Duodenal mucosa (tissue), 2 donors: ENCODE measurements around the gene SLC1A4.

Experiments
- H3K27ac ChIP-seq: one replicate; pipeline ENCODE4 v1.7.0; 2013; ENCODE audit warnings: low read depth, low read length
- H3K27me3 ChIP-seq, 2 donors: one replicate each; pipeline ENCODE4 v1.7.0; 2013; ENCODE audit warnings: low read length in 2 of 2, control low read depth in 1 of 2; ENCODE audit not compliant: insufficient read depth in 2 of 2, control insufficient read depth in 1 of 2
- H3K36me3 ChIP-seq, 2 donors: one replicate each; pipeline ENCODE4 v1.7.0; 2013; ENCODE audit warnings: low read length in 2 of 2, control low read depth in 1 of 2; ENCODE audit not compliant: insufficient read depth in 2 of 2, control insufficient read depth in 1 of 2
- H3K4me1 ChIP-seq, 2 donors: one replicate each; pipeline ENCODE4 v1.7.0; 2013; ENCODE audit warnings: low read length in 2 of 2, control low read depth in 1 of 2; ENCODE audit not compliant: insufficient read depth in 2 of 2, control insufficient read depth in 1 of 2
- H3K4me3 ChIP-seq, 2 donors: one replicate each; pipeline ENCODE4 v1.7.0; 2013; ENCODE audit warnings: low read length in 2 of 2, low read depth in 1 of 2
- H3K9ac ChIP-seq, 2 donors: one replicate each; pipeline ENCODE4 v1.7.0; 2013; ENCODE audit warnings: low read length in 2 of 2, low read depth in 1 of 2
- H3K9me3 ChIP-seq, 2 donors: one replicate each; pipeline ENCODE4 v1.7.0; 2013; ENCODE audit warnings: low read length in 2 of 2, control low read depth in 1 of 2; ENCODE audit not compliant: control insufficient read depth in 1 of 2

The SLC1A4 gene

GRCh38 chr2:65021709-65022108 is 32.5 kb downstream of the SLC1A4 start:
- Histone ChIP-seq H3K36me3 (peaks cover 20 to 54% of the 10 kb centered on the region in 2 donors), H3K9me3 (no peaks in the 10 kb centered on the region), H3K4me3 (no peak overlapping the region), H3K27ac (no peak overlapping the region), H3K4me1 (no peaks in the 10 kb centered on the region), H3K9ac (no peak overlapping the region), H3K27me3 (no peaks in the 10 kb centered on the region)

GRCh38 chr2:65022189-65022588 is 33.0 kb downstream of the SLC1A4 start:
- H3K9ac ChIP-seq: no peak overlapping the region
- no peaks in the 10 kb centered on the region for H3K4me1 ChIP-seq
- H3K4me3 ChIP-seq: no peak overlapping the region
- H3K27me3 ChIP-seq: no peaks in the 10 kb centered on the region
- peaks cover 20 to 54% of the 10 kb centered on the region in 2 donors for H3K36me3 ChIP-seq
- no peak overlapping the region for H3K27ac ChIP-seq
- no peaks in the 10 kb centered on the region for H3K9me3 ChIP-seq

- Histone ChIP-seq H3K27ac (no peak overlapping the region), H3K4me3 (no peak overlapping the region), H3K4me1 (no peaks in the 10 kb centered on the region), H3K27me3 (no peaks in the 10 kb centered on the region), H3K36me3 (peaks cover 12 to 41% of the 10 kb centered on the region in 2 donors), H3K9ac (no peak overlapping the region), H3K9me3 (no peaks in the 10 kb centered on the region)
Observed at GRCh38 chr2:65023742-65024141, 34.5 kb downstream of the SLC1A4 start.

GRCh38 chr2:65024149-65024829 is 35.1 kb downstream of the SLC1A4 start:
- H3K36me3 ChIP-seq: peaks cover 11 to 36% of the 10 kb centered on the region in 2 donors
- H3K27me3 ChIP-seq: no peaks in the 10 kb centered on the region
- no peak overlapping the region for H3K4me3 ChIP-seq
- H3K27ac ChIP-seq: no peak overlapping the region
- H3K9ac ChIP-seq: no peak overlapping the region
- H3K9me3 ChIP-seq: no peaks in the 10 kb centered on the region
- H3K4me1 ChIP-seq: no peaks in the 10 kb centered on the region

GRCh38 chr2:65025453-65026123 is 36.4 kb downstream of the SLC1A4 start:
- H3K27me3 ChIP-seq: no peaks in the 10 kb centered on the region
- H3K9me3 ChIP-seq: no peaks in the 10 kb centered on the region
- H3K9ac ChIP-seq: no peak overlapping the region
- no peak overlapping the region for H3K4me3 ChIP-seq
- H3K4me1 ChIP-seq: peaks cover 2 to 8% of the 10 kb centered on the region in 2 donors
- no peak overlapping the region for H3K27ac ChIP-seq
- H3K36me3 ChIP-seq: peaks cover 11 to 26% of the 10 kb centered on the region in 2 donors

- no peaks in the 10 kb centered on the region for H3K9me3 ChIP-seq
- H3K4me3 ChIP-seq: no peak overlapping the region
- no peak overlapping the region for H3K9ac ChIP-seq
- peaks cover 7 to 13% of the 10 kb centered on the region in 2 donors for H3K4me1 ChIP-seq
- no peak overlapping the region for H3K27ac ChIP-seq
- peaks cover 8 to 20% of the 10 kb centered on the region in 2 donors for H3K36me3 ChIP-seq
- H3K27me3 ChIP-seq: no peaks in the 10 kb centered on the region
Observed at GRCh38 chr2:65026154-65026553, 37.0 kb downstream of the SLC1A4 start.

- Histone ChIP-seq H3K27me3 (no peaks in the 10 kb centered on the region), H3K27ac (no peak overlapping the region), H3K36me3 (peaks cover 1 to 13% of the 10 kb centered on the region in 2 donors), H3K9me3 (no peaks in the 10 kb centered on the region), H3K4me3 (no peak overlapping the region), H3K4me1 (peaks cover 14 to 19% of the 10 kb centered on the region in 2 donors), H3K9ac (no peak overlapping the region)
Observed at GRCh38 chr2:65026704-65027464, 37.7 kb downstream of the SLC1A4 start.

GRCh38 chr2:65027616-65028244 is 38.5 kb downstream of the SLC1A4 start:
- peaks cover 0 to 5% of the 10 kb centered on the region in 2 donors for H3K36me3 ChIP-seq
- H3K27me3 ChIP-seq: no peaks in the 10 kb centered on the region
- no peaks in the 10 kb centered on the region for H3K9me3 ChIP-seq
- peaks cover 22 to 25% of the 10 kb centered on the region in 2 donors for H3K4me1 ChIP-seq
- no peak overlapping the region for H3K27ac ChIP-seq
- no peak overlapping the region for H3K4me3 ChIP-seq
- H3K9ac ChIP-seq: no peak overlapping the region

GRCh38 chr2:65030476-65031332 is 41.5 kb downstream of the SLC1A4 start:
- Histone ChIP-seq H3K27ac (no peak overlapping the region), H3K36me3 (no peaks in the 10 kb centered on the region), H3K9me3 (no peaks in the 10 kb centered on the region), H3K27me3 (no peaks in the 10 kb centered on the region), H3K4me3 (peak overlapping the region; percentile 57), H3K9ac (peak overlapping the region; percentile 51 to 55), H3K4me1 (peaks cover 25 to 27% of the 10 kb centered on the region in 2 donors)
